Natural killer cell (primary cell): ENCODE measurements around the gene ZEB1. TPM values are rescaled to one million over a fixed set of nuclear protein-coding genes. Genes with fewer than 3 reads are reported as not detected.

Experiments used
- ATAC-seq, 3 donors: fragments of 150-1000 bp in 2 of 3; fragments of 200-7000 bp in 1 of 3; cut with Tn5 transposase; 1 replicate in 1 of 3; 2 replicates in 2 of 3; pipeline ENCODE4 v1.10.0; 2021; ENCODE audit warnings: mild to moderate bottlenecking in 2 of 3, moderate library complexity in 2 of 3
- DNase-seq, 2 donors: peaks; one replicate each; pipeline versions ENCODE4 v3.0.0 to v3.0.0-alpha.2; 2013 to 2021; ENCODE audit warnings: mixed read lengths in 1 of 2
- H3K27ac ChIP-seq: one replicate; pipeline ENCODE4 v1.5.1; 2013; ENCODE audit warnings: mild to moderate bottlenecking, low read length
- H3K27me3 ChIP-seq: one replicate; pipeline ENCODE4 v1.6.1; 2013; ENCODE audit warnings: low read length; ENCODE audit not compliant: control insufficient read depth, insufficient read depth
- H3K36me3 ChIP-seq: one replicate; pipeline ENCODE4 v1.6.1; 2013; ENCODE audit warnings: low read length; ENCODE audit not compliant: control insufficient read depth, insufficient read depth
- H3K4me1 ChIP-seq: one replicate; pipeline ENCODE4 v1.6.1; 2013; ENCODE audit warnings: low read length; ENCODE audit not compliant: control insufficient read depth, insufficient read depth
- H3K4me3 ChIP-seq: one replicate; pipeline ENCODE4 v1.5.1; 2013; ENCODE audit warnings: low read length
- H3K9me3 ChIP-seq: one replicate; pipeline ENCODE4 v1.6.1; 2013; ENCODE audit warnings: low read length; ENCODE audit not compliant: control insufficient read depth, insufficient read depth
- H3K27ac Mint-ChIP-seq, 2 donors: one replicate each; pipeline ENCODE4 v1.8.0; 2022; ENCODE audit warnings: mild to moderate bottlenecking in 2 of 2, mixed read lengths in 2 of 2, moderate library complexity in 1 of 2
- H3K27me3 Mint-ChIP-seq, 2 donors: one replicate each; pipeline ENCODE4 v1.8.0; 2022; ENCODE audit warnings: low read depth in 2 of 2, mixed read lengths in 2 of 2
- H3K36me3 Mint-ChIP-seq: one replicate; pipeline ENCODE4 v1.8.0; 2022; ENCODE audit warnings: mixed read lengths
- H3K4me1 Mint-ChIP-seq, 2 donors: one replicate each; pipeline ENCODE4 v1.8.0; 2022; ENCODE audit warnings: mixed read lengths in 2 of 2
- H3K4me3 Mint-ChIP-seq: one replicate; pipeline ENCODE4 v1.8.0; 2022; ENCODE audit warnings: mild to moderate bottlenecking, moderate library complexity, mixed read lengths
- H3K9me3 Mint-ChIP-seq, 2 donors: one replicate each; pipeline ENCODE4 v1.8.0; 2022; ENCODE audit warnings: mixed read lengths in 2 of 2
- WGBS: methylation state at CpG from one replicate; pipeline ENCODE4 v1.1.7; 2013; ENCODE audit warnings: missing lambda C conversion rate; ENCODE audit not compliant: insufficient coverage; 5-methylcytosine and 5-hydroxymethylcytosine counted together
- intact Hi-C: fragments of 100-400 bp; cut with micrococcal nuclease; formaldehyde crosslinking; loops from one replicate; pipeline ENCODE4 v1.14.2; 2022
- total RNA-seq, 4 donors: library from RNA; stranded (reverse); fragments of 120-200 nt in 1 of 4; gene quantifications; one replicate each; pipeline versions ENCODE4 v1.2.3 to v1.2.4, GENCODE V29; 2013 to 2022
- TF ChIP-seq, protein P1 (sequence below): fragments of 200-600 bp; IDR thresholded peaks from one replicate; pipeline ENCODE4 v1.8.0; 2022; ENCODE audit warnings: antibody characterized with exemption

ZEB1 gene
- total RNA-seq, 3 donors from 2014 or later (not counting 1 experiment from before 2014, with no cell fraction given): 29.3 to 30.6 (median 29.7) TPM

DNA sequence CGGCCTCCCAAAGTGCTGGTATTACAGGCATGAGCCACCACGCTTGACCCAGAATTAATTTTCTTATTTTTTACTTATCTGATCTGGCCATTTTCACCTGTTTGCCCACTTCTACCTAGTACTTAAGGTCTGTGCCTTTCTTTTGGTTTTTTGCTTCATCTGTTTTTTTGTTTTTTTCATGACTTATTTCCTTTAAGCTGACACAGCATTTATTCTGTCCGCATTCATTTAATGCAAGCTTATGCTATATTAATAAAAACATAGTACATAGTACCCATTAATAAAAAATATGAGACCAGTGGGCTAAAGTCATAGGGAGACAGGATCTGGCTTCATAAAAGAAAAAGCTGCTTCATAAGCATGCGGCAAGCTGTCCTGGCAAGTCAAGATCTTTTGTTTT, 205.4 kb downstream of the ZEB1 start:
- Mint-ChIP-seq H3K4me1 (no peaks in the 10 kb centered on the region), H3K4me3 (no peak overlapping the region)

GRCh38 chr10:31526178-31526577, 207.2 kb downstream of the ZEB1 start:
- WGBS: 97% methylated on average over 3 of the region's 4 CpGs
- Histone ChIP-seq H3K4me1 (no peaks in the 10 kb centered on the region), H3K27me3 (no peaks in the 10 kb centered on the region), H3K9me3 (no peaks in the 10 kb centered on the region), H3K27ac (no peak overlapping the region), H3K4me3 (no peak overlapping the region), H3K36me3 (peaks cover 31% of the 10 kb centered on the region)
- DNase-seq (no peak), ATAC-seq (no peak)
- Mint-ChIP-seq H3K27me3 (no peaks in the 10 kb centered on the region), H3K36me3 (peaks cover 8% of the 10 kb centered on the region), H3K27ac (no peak overlapping the region), H3K4me3 (no peak overlapping the region), H3K9me3 (no peaks in the 10 kb centered on the region), H3K4me1 (no peaks in the 10 kb centered on the region)
- intact Hi-C loops: no loop called here
- TF ChIP-seq, protein P1, sequence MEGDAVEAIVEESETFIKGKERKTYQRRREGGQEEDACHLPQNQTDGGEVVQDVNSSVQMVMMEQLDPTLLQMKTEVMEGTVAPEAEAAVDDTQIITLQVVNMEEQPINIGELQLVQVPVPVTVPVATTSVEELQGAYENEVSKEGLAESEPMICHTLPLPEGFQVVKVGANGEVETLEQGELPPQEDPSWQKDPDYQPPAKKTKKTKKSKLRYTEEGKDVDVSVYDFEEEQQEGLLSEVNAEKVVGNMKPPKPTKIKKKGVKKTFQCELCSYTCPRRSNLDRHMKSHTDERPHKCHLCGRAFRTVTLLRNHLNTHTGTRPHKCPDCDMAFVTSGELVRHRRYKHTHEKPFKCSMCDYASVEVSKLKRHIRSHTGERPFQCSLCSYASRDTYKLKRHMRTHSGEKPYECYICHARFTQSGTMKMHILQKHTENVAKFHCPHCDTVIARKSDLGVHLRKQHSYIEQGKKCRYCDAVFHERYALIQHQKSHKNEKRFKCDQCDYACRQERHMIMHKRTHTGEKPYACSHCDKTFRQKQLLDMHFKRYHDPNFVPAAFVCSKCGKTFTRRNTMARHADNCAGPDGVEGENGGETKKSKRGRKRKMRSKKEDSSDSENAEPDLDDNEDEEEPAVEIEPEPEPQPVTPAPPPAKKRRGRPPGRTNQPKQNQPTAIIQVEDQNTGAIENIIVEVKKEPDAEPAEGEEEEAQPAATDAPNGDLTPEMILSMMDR: no peak

More for the DNA sequence above, 205.4 kb downstream of the ZEB1 start:
- H3K4me3 ChIP-seq: no peak overlapping the region
- no peak for ATAC-seq
- no peaks in the 10 kb centered on the region for H3K4me1 ChIP-seq
- Mint-ChIP-seq H3K27ac (no peak overlapping the region), H3K27me3 (no peaks in the 10 kb centered on the region), H3K9me3 (no peaks in the 10 kb centered on the region), H3K36me3 (peaks cover 16% of the 10 kb centered on the region)
- 98% methylated on average over 3 of the region's 4 CpGs for WGBS
- DNase-seq: no peak
- TF ChIP-seq, protein P1: no peak
- intact Hi-C loops: no loop called here
- H3K27ac ChIP-seq: no peak overlapping the region
- H3K9me3 ChIP-seq: no peaks in the 10 kb centered on the region
- H3K27me3 ChIP-seq: no peaks in the 10 kb centered on the region
- H3K36me3 ChIP-seq: peaks cover 44% of the 10 kb centered on the region

DNA sequence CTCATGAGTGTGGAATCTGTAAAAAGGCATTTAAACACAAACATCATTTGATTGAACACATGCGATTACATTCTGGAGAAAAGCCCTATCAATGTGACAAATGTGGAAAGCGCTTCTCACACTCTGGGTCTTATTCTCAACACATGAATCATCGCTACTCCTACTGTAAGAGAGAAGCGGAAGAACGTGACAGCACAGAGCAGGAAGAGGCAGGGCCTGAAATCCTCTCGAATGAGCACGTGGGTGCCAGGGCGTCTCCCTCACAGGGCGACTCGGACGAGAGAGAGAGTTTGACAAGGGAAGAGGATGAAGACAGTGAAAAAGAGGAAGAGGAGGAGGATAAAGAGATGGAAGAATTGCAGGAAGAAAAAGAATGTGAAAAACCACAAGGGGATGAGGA, 207.7 kb downstream of the ZEB1 start:
- 92% methylated on average over 11 of the region's 11 CpGs for WGBS
- ATAC-seq (no peak), DNase-seq (no peak)
- H3K4me1 Mint-ChIP-seq: no peaks in the 10 kb centered on the region
- H3K4me3 Mint-ChIP-seq: no peak overlapping the region
- H3K36me3 Mint-ChIP-seq: peaks cover 8% of the 10 kb centered on the region
- no peak overlapping the region for H3K27ac ChIP-seq
- peaks cover 26% of the 10 kb centered on the region for H3K36me3 ChIP-seq
- H3K27me3 Mint-ChIP-seq: no peaks in the 10 kb centered on the region
- intact Hi-C loops: no loop called here
- no peak overlapping the region for H3K4me3 ChIP-seq
- no peaks in the 10 kb centered on the region for H3K4me1 ChIP-seq
- TF ChIP-seq, protein P1: no peak
- H3K9me3 Mint-ChIP-seq: no peaks in the 10 kb centered on the region
- no peaks in the 10 kb centered on the region for H3K27me3 ChIP-seq
- no peaks in the 10 kb centered on the region for H3K9me3 ChIP-seq
- H3K27ac Mint-ChIP-seq: peak overlapping the region in 1 of 2 donors; percentile 12

- TF ChIP-seq, protein P1: no peak
- H3K36me3 ChIP-seq: peaks cover 17% of the 10 kb centered on the region
- DNase-seq: no peak
- H3K4me1 Mint-ChIP-seq: no peaks in the 10 kb centered on the region
- peaks cover 8% of the 10 kb centered on the region for H3K36me3 Mint-ChIP-seq
- H3K27ac Mint-ChIP-seq: no peak overlapping the region
- H3K4me3 Mint-ChIP-seq: no peak overlapping the region
- H3K9me3 Mint-ChIP-seq: no peaks in the 10 kb centered on the region
- H3K27me3 Mint-ChIP-seq: peaks cover 0 to 16% of the 10 kb centered on the region in 2 donors
- no peaks in the 10 kb centered on the region for H3K4me1 ChIP-seq
- no peaks in the 10 kb centered on the region for H3K27me3 ChIP-seq
- H3K4me3 ChIP-seq: no peak overlapping the region
- H3K9me3 ChIP-seq: no peaks in the 10 kb centered on the region
- H3K27ac ChIP-seq: no peak overlapping the region
- no peak for ATAC-seq
- intact Hi-C loops: no loop called here
Observed at GRCh38 chr10:31528831-31529230, 209.8 kb downstream of the ZEB1 start.
